Activated CD8-positive, alpha-beta memory T cell treated with anti-CD3 and anti-CD28 coated beads, Interleukin-2, amount 50 U/mL, for 24 hours (primary cell): ENCODE measurements around the gene PRKRIP1.
A peak's percentile ranks its signal among the peaks of the same experiment; 100 is the strongest.
"Not testable (repeated sequence)": the region's sequence is repeated elsewhere in the genome, so short reads cannot be mapped to it uniquely, and the experiment has no call there.

ENCODE experiments used
- DNase-seq: peaks from one replicate; pipeline ENCODE4 v3.0.0-alpha.2; 2020; ENCODE audit errors: extremely low read depth

The PRKRIP1 gene

GRCh38 chr7:102395873-102396709 is at the start of gene PRKRIP1:
Gene PRKRIP1 (plus strand): TSS chr7:102396363. CDS start chr7:102396412, 49 bp downstream.
- DNase-seq: peak; percentile 68

DNA sequence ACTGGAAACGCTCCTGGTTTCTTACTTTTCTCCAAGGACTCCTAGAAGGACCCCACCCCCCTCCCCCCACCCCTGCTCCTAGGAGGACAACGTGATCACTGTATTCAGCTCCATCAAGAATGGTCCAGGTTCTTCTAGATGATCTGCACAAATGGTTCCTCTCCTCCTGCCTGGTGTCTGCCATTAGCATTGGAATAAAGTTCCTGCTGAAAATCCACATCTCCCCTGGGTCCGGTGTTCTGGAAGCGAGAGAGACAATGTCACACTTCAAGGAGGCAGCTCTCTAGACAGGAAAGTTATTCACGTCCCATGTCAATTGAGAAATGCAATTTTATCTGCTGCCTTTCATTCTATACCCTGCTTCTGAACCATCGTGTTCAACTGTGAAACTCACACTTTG is 49.2 kb upstream of the PRKRIP1 start:
- not testable (repeated sequence) for DNase-seq

- not testable (repeated sequence) for DNase-seq
Measured at GRCh38 chr7:102356344-102356743, 39.8 kb upstream of the PRKRIP1 start, which contains the start of gene SPDYE6. Gene SPDYE6 (minus strand): TSS chr7:102356444. CDS start chr7:102356023, 421 bp downstream.

GRCh38 chr7:102363549-102364393 is 32.4 kb upstream of the PRKRIP1 start:
- peak; percentile 89 for DNase-seq

- not testable (repeated sequence) for DNase-seq
Measured at GRCh38 chr7:102364394-102364886, 31.7 kb upstream of the PRKRIP1 start.

- DNase-seq: not testable (repeated sequence)
Measured at GRCh38 chr7:102365390-102365789, 30.8 kb upstream of the PRKRIP1 start.

- DNase-seq: not testable (repeated sequence)
Measured at GRCh38 chr7:102370038-102370437, 26.1 kb upstream of the PRKRIP1 start.

DNA sequence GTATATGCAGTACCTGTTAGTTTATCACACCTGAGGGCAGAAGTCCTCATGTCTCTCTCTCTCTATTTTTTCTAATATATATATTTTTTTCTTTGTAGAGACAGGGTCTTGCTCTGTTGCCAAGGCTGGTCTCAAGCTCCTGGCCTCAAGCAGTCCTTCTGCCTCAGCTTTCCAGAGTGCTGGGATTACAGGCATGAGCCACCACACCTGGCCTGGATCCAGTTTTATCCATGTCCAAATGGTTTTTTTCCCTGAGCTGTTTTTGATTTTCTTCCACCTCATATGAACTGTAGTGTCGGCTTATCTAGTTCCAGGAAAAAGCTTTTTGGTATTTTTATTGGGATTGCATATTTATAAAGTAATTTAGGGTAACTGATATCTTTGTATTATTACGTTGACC is 23.4 kb upstream of the PRKRIP1 start:
- DNase-seq: not testable (repeated sequence)

GRCh38 chr7:102376964-102377466 is 19.1 kb upstream of the PRKRIP1 start:
- DNase-seq: no peak

- DNase-seq: not testable (repeated sequence)
Measured at GRCh38 chr7:102380837-102381236, 15.3 kb upstream of the PRKRIP1 start.

DNA sequence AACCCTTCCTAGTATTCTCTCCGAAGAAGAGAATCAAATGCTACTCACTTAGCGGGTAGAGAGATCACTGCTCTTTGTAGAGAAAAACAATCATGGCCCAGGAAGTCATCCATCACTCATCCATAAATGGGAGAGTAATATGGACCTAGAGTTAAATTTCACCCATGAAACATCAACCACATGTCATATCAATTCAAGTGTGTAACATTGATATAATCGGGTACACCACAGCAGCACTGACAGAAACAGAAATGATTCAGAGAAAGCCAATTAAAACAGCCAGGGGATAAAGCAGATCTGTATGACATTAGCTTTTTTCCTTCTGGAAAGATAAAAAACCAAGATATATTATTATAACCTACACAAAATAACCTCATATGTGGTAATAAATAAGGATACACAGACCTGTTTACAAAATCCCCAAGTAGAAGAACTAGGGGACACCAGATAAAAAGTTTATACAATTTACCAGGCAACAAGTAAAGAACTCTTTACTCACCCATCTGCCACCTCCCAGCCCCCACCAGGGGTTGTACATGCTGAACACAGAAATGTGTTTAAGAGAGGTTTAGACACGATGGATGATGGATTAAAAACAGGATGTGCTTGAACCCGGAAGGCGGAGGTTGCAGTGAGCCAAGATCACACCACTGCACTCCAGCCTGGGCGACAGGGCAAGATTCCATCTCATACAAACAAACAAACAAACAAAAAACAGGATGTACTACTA is 14.3 kb upstream of the PRKRIP1 start:
- DNase-seq: not testable (repeated sequence)

- DNase-seq: no peak
Measured at GRCh38 chr7:102387064-102387463, 9.1 kb upstream of the PRKRIP1 start.

GRCh38 chr7:102389810-102390209 is 6.4 kb upstream of the PRKRIP1 start:
- DNase-seq: no peak

- DNase-seq: no peak
Measured at GRCh38 chr7:102390697-102391484, 5.3 kb upstream of the PRKRIP1 start.

DNA sequence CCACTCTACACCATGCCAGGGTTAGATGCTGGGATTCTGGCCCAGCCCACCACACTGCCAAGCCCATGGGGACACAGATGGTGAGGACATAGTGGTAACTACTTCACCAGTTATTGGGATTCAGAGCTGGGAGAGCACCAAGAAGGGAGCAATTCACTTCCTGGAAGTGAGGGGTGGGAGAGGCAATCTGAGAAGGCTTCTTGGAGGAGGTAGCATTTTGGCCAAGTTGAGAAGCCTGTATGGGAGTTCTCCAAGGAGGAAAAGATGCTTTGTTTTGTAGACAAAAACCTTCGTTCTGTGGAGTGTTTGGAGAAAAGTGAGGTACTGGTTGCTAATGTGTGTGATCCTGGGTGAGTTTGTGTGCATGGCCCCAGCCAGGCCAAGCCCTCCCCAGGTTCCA is 3.8 kb upstream of the PRKRIP1 start:
- no peak for DNase-seq

- DNase-seq: no peak
Measured at GRCh38 chr7:102393467-102393866, 2.7 kb upstream of the PRKRIP1 start.

DNA sequence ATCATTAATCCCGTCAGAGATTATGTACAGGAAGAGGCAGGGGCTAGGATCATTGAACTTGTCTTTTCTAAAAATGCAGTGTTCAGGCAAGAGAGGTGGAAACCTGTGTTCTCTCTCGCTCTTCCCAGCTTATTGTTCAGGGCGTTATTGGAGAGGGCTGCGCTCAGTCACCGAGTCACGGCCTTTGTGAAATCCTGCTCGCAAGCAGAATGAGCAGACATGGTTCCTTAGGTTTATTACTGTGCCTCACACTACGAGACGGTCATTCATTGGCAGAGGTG is 631 bp upstream of the PRKRIP1 start:
- DNase-seq: no peak

DNA sequence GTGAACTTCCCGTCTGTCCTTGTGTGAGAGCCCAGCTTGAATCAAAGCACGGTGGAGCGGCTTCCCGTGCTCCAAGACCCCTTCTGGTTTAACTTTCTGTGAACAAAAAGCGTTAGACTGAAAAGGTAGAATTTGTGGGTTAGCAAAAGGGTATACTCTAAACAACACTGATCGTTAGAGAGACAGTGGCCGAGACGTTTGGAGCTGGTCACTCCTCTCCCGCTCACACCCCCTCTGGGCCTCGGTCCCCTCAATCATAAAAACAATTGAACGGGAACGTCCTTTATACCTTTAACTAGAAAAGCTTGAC is 502 bp downstream of the PRKRIP1 start:
- DNase-seq: no peak

GRCh38 chr7:102398543-102398942 is 2.4 kb downstream of the PRKRIP1 start:
- DNase-seq: no peak

DNA sequence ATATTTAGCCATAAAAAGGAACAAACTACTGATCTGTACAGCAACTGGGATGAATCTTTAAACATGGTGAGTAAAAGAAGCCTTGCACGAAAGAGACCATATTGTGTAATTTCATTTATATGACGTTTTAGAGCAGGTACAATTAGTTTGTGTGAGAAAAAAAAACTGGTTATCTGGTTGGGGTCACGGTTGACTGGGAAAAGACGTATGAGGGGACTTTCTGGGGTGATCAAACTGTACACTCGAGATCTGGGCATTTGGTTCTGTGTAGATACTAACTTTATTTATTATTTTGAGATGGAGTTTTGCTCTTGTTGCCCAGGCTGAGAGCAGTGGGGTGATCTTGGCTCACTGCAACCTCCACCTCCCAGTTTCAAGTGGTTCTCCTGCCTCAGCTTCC is 4.2 kb downstream of the PRKRIP1 start:
- DNase-seq: no peak

- no peak for DNase-seq
Measured at GRCh38 chr7:102403563-102403962, 7.4 kb downstream of the PRKRIP1 start.
